H1 (cell line): Measurements from ENCODE around the gene ZNF683. TPM values are rescaled to one million over a fixed set of nuclear protein-coding genes. Genes with fewer than 3 reads are reported as not detected.

ENCODE experiments used
- CTCF ChIA-PET: fragments of 300-600 bp; sonication (Branson Sonifier 250); formaldehyde crosslinking; loops from one replicate; lab custom pipeline; 2021; ENCODE audit not compliant: partially characterized antibody; lab: Charles Lee
- POLR2A ChIA-PET: fragments of 300-600 bp; sonication (Branson Sonifier 250); formaldehyde crosslinking; loops from one replicate; lab custom pipeline; 2021; ENCODE audit warnings: inconsistent platforms; ENCODE audit not compliant: partially characterized antibody; lab: Charles Lee
- DNase-seq, 2 experiments: peaks; one replicate each; pipeline versions ENCODE4 v3.0.0 to v3.0.0-alpha.2; 2010 to 2022; ENCODE audit warnings: low spot score in 2 of 2, low read depth in 1 of 2, mixed read lengths in 1 of 2
- FAIRE-seq: peaks from 2 replicates; lab custom pipeline; 2011; peaks lifted over from hg19 to GRCh38; lab: Jason Lieb, UNC
- H2AFZ ChIP-seq: 2 replicates; pipeline ENCODE4 v1.8.1; 2012; ENCODE audit warnings: low read length, inconsistent platforms
- H2AK5ac ChIP-seq: 2 replicates; pipeline ENCODE4 v1.6.1; 2013; ENCODE audit warnings: low read depth, low read length
- H2BK120ac ChIP-seq: replicated peaks from 2 replicates; pipeline ENCODE3; 2013; ENCODE audit warnings: low read depth, low read length, inconsistent platforms
- H2BK12ac ChIP-seq: 2 replicates; pipeline ENCODE4 v1.6.1; 2013; ENCODE audit warnings: low read depth, low read length
- H2BK15ac ChIP-seq: 2 replicates; pipeline ENCODE4 v1.6.1; 2013; ENCODE audit warnings: low read length
- H2BK20ac ChIP-seq: 2 replicates; pipeline ENCODE4 v1.6.1; 2013; ENCODE audit warnings: low read length
- H2BK5ac ChIP-seq: 2 replicates; pipeline ENCODE4 v1.6.1; 2013; ENCODE audit warnings: low read depth, low read length
- H3K14ac ChIP-seq: 2 replicates; pipeline ENCODE4 v1.6.1; 2013; ENCODE audit warnings: inconsistent platforms; ENCODE audit not compliant: insufficient read length
- H3K18ac ChIP-seq: 2 replicates; pipeline ENCODE4 v1.6.1; 2013; ENCODE audit warnings: low read length; ENCODE audit errors: extremely low read depth
- H3K23ac ChIP-seq: 2 replicates; pipeline ENCODE4 v1.6.1; 2013; ENCODE audit warnings: inconsistent platforms; ENCODE audit not compliant: insufficient read length
- H3K23me2 ChIP-seq: 2 replicates; pipeline ENCODE4 v1.6.1; 2013; ENCODE audit warnings: low read depth, low read length
- H3K27ac ChIP-seq: 2 replicates; pipeline ENCODE4 v1.6.1; 2011; ENCODE audit warnings: low read depth, low read length, inconsistent platforms
- H3K27me3 ChIP-seq, 4 experiments: replicated peaks in 1 of 4; 1 replicate in 1 of 4; 2 replicates in 3 of 4; pipeline versions ENCODE4 v1.6.1 to v1.8.1; 2011 to 2013; ENCODE audit warnings: low read length in 3 of 4, mild to moderate bottlenecking in 3 of 4, inconsistent platforms in 2 of 4, mixed read lengths in 2 of 4, moderate library complexity in 1 of 4; ENCODE audit not compliant: control insufficient read depth in 3 of 4, insufficient read depth in 3 of 4; ENCODE audit errors: extremely low read depth in 1 of 4
- H3K36me3 ChIP-seq, 4 experiments: 2 replicates each; pipeline versions ENCODE4 v1.6.1 to v1.8.1; 2011 to 2013; ENCODE audit warnings: mild to moderate bottlenecking in 4 of 4, low read length in 3 of 4, moderate library complexity in 2 of 4, control low read depth in 1 of 4, inconsistent platforms in 1 of 4; ENCODE audit not compliant: insufficient read depth in 4 of 4, control insufficient read depth in 2 of 4
- H3K4ac ChIP-seq: replicated peaks from 2 replicates; pipeline ENCODE3; 2013; ENCODE audit warnings: low read length, low read depth, mixed read lengths, inconsistent platforms; ENCODE audit not compliant: insufficient read length
- H3K4me1 ChIP-seq, 4 experiments: replicated peaks in 1 of 4; 1 replicate in 1 of 4; 2 replicates in 3 of 4; pipeline versions ENCODE4 v1.6.1 to v1.8.1; 2011 to 2013; ENCODE audit warnings: low read length in 3 of 4, inconsistent platforms in 2 of 4, mixed read lengths in 1 of 4; ENCODE audit not compliant: insufficient read depth in 4 of 4, control insufficient read depth in 3 of 4
- H3K4me2 ChIP-seq, 2 experiments: 2 replicates each; pipeline versions ENCODE4 v1.6.1 to v1.8.1; 2011 to 2013; ENCODE audit warnings: low read depth in 2 of 2, low read length in 2 of 2, control low read depth in 1 of 2, inconsistent platforms in 1 of 2, mild to moderate bottlenecking in 1 of 2; ENCODE audit not compliant: insufficient read depth in 1 of 2
- H3K4me3 ChIP-seq, 4 experiments: fragments of 200-600, 300-600 bp in 1 of 4; sonication (generic), shearing (Covaris generic), sonication (Bioruptor Twin) in 1 of 4; 2 replicates each; pipeline versions ENCODE4 v1.5.1 to v1.8.1; 2011 to 2016; ENCODE audit warnings: low read length in 4 of 4, low read depth in 3 of 4, control low read depth in 2 of 4, inconsistent platforms in 2 of 4, mild to moderate bottlenecking in 2 of 4, mixed read lengths in 1 of 4, moderate library complexity in 1 of 4; ENCODE audit not compliant: insufficient read depth in 2 of 4; ENCODE audit errors: extremely low read depth in 1 of 4
- H3K56ac ChIP-seq: replicated peaks from 2 replicates; pipeline ENCODE3; 2013; ENCODE audit warnings: low read depth, mild to moderate bottlenecking, mixed read lengths, low read length, inconsistent platforms; ENCODE audit not compliant: insufficient read length
- H3K79me1 ChIP-seq: 2 replicates; pipeline ENCODE4 v1.6.1; 2013; ENCODE audit warnings: low read depth, low read length, control low read depth
- H3K79me2 ChIP-seq, 2 experiments: 2 replicates each; pipeline versions ENCODE4 v1.6.1 to v1.8.1; 2012 to 2013; ENCODE audit warnings: low read length in 2 of 2, mild to moderate bottlenecking in 2 of 2, inconsistent platforms in 1 of 2; ENCODE audit not compliant: insufficient read depth in 2 of 2, control insufficient read depth in 1 of 2
- H3K9ac ChIP-seq, 4 experiments: replicated peaks in 1 of 4; 1 replicate in 1 of 4; 2 replicates in 3 of 4; pipeline versions ENCODE4 v1.6.1 to v1.8.1; 2011 to 2013; ENCODE audit warnings: low read depth in 3 of 4, low read length in 3 of 4, control low read depth in 2 of 4, mild to moderate bottlenecking in 2 of 4, moderate library complexity in 2 of 4, inconsistent platforms in 1 of 4; ENCODE audit errors: extremely low read depth in 1 of 4
- H3K9me3 ChIP-seq, 2 experiments: 2 replicates each; pipeline versions ENCODE4 v1.6.1 to v1.8.1; 2012 to 2013; ENCODE audit warnings: mild to moderate bottlenecking in 2 of 2, moderate library complexity in 2 of 2, control low read depth in 1 of 2, inconsistent platforms in 1 of 2, low read depth in 1 of 2, low read length in 1 of 2, mixed read lengths in 1 of 2; ENCODE audit not compliant: insufficient read depth in 2 of 2
- H4K20me1 ChIP-seq, 2 experiments: replicated peaks in 1 of 2; 2 replicates each; pipeline versions ENCODE3 to v1.8.1; 2011 to 2013; ENCODE audit warnings: inconsistent platforms in 2 of 2, low read length in 2 of 2, mild to moderate bottlenecking in 1 of 2; ENCODE audit not compliant: insufficient read depth in 2 of 2, control insufficient read depth in 1 of 2
- H4K5ac ChIP-seq: 2 replicates; pipeline ENCODE4 v1.6.1; 2013; ENCODE audit warnings: low read length, low read depth, mixed read lengths, inconsistent platforms; ENCODE audit not compliant: insufficient read length
- H4K8ac ChIP-seq: 2 replicates; pipeline ENCODE4 v1.8.0; 2013; ENCODE audit warnings: mild to moderate bottlenecking, moderate library complexity, low read length, inconsistent platforms; ENCODE audit not compliant: insufficient read depth; ENCODE audit errors: extremely low read depth
- H4K91ac ChIP-seq: replicated peaks from 2 replicates; pipeline ENCODE3; 2013; ENCODE audit warnings: low read length, mixed read lengths, inconsistent platforms; ENCODE audit not compliant: insufficient read length
- ASH2L ChIP-seq: fragments of 200-600, 300-600 bp; sonication (generic); IDR thresholded peaks from one replicate; pipeline ENCODE4 v1.7.1; 2017; ENCODE audit warnings: low read length
- BACH1 ChIP-seq: IDR thresholded peaks from 2 replicates; pipeline ENCODE4 v1.6.1; 2012; ENCODE audit warnings: low read length, improper control_type of control experiment
- CHD2 ChIP-seq: IDR thresholded peaks from 2 replicates; pipeline ENCODE4 v1.6.1; 2012; ENCODE audit warnings: low read length, improper control_type of control experiment
- CTBP2 ChIP-seq: IDR thresholded peaks from 2 replicates; pipeline ENCODE4 v1.7.0; 2011; ENCODE audit warnings: borderline replicate concordance, mild to moderate bottlenecking, moderate library complexity, mixed read lengths, low read length; ENCODE audit not compliant: insufficient read depth, insufficient read length
- EGR1 ChIP-seq: IDR thresholded peaks from 2 replicates; pipeline ENCODE4 v1.6.1; 2011; ENCODE audit warnings: low read depth, low read length, borderline replicate concordance
- JUN ChIP-seq: IDR thresholded peaks from 2 replicates; pipeline ENCODE4 v1.6.1; 2011; ENCODE audit warnings: low read depth, mild to moderate bottlenecking, improper control_type of control experiment, low read length
- KDM4A ChIP-seq: IDR thresholded peaks from one replicate; pipeline ENCODE4 v1.7.1; 2012; ENCODE audit warnings: low read depth, mild to moderate bottlenecking, moderate library complexity, low read length, inconsistent platforms; ENCODE audit not compliant: severe bottlenecking
- MAX ChIP-seq: IDR thresholded peaks from 2 replicates; pipeline ENCODE4 v1.6.1; 2012; ENCODE audit warnings: inconsistent platforms
- POLR2AphosphoS5 ChIP-seq: IDR thresholded peaks from 2 replicates; pipeline ENCODE4 v1.6.1; 2011; ENCODE audit warnings: low read depth, low read length
- RBBP5 ChIP-seq: IDR thresholded peaks from 2 replicates; pipeline ENCODE4 v1.7.1; 2012; ENCODE audit warnings: low read depth, mild to moderate bottlenecking, inconsistent platforms, low read length, moderate library complexity, borderline replicate concordance
- TBP ChIP-seq: IDR thresholded peaks from 2 replicates; pipeline ENCODE4 v1.6.1; 2011; ENCODE audit warnings: low read depth, low read length, improper control_type of control experiment
- WGBS, 2 experiments: shearing (Covaris generic) in 1 of 2; methylation state at CpG; one replicate each; pipeline versions ENCODE4 v1.1.6 to v1.1.7; 2013 to 2015; ENCODE audit warnings: low lambda C conversion rate in 2 of 2, mixed read lengths in 2 of 2, inconsistent platforms in 1 of 2, low coverage in 1 of 2, missing lambda C conversion rate in 1 of 2; ENCODE audit not compliant: insufficient replicate concordance in 2 of 2, insufficient coverage in 1 of 2, insufficient read length in 1 of 2; ENCODE audit errors: extremely low coverage in 1 of 2, missing lambda C conversion rate in 1 of 2; 5-methylcytosine and 5-hydroxymethylcytosine counted together
- polyA plus RNA-seq, 7 experiments: library from polyadenylated mRNA; depleted of rRNA in 3 of 7; stranded (reverse) in 5 of 7; unstranded in 2 of 7; fragments of >200 nt in 5 of 7; fragments of 200-250 nt in 2 of 7; gene quantifications; 1 replicate in 5 of 7; 2 replicates in 1 of 7; 4 replicates in 1 of 7; pipeline versions ENCODE4 v1.2.1 to v1.2.3, GENCODE V29; 2011 to 2013; ENCODE audit warnings: missing spikeins in 2 of 7, mixed read lengths in 2 of 7
- total RNA-seq: library from RNA; stranded (reverse); fragmentation: NEBNext Ultra II Directional; extraction: Animal tissue kit (Norgen Biotek cat#: 25700); gene quantifications from 2 replicates; pipeline ENCODE4 v1.2.1, GENCODE V29; 2021

The ZNF683 gene
- total and polyA plus RNA-seq, 2 of the 8 experiments (the other 6 are each of a cell fraction or from before 2014, with no cell fraction given): not detected

- CTCF ChIA-PET: interaction anchor here (1.0 to 57.0 kb wide), 5 partner anchors 9 to 43 kb away, joined by 3 to 1530 read pairs (median 3); partner anchors contain the start of genes SH3BGRL3 and UBXN11
- TF ChIP-seq MAX: peak; percentile 99
- no peak for TF ChIP-seq RBBP5
- TF ChIP-seq KDM4A: peak; percentile 64
- TF ChIP-seq POLR2AphosphoS5: peak; percentile 41; the same call in 1 of the 2 replicates
- peak; percentile 24 for TF ChIP-seq TBP
- TF ChIP-seq CHD2: no peak
- TF ChIP-seq CTBP2: no peak
- TF ChIP-seq BACH1: no peak; the same call in 1 of the 2 replicates
- no peak for TF ChIP-seq JUN
- TF ChIP-seq EGR1: 0 out of 2 replicates have a peak, but pooled peaks have one; percentile 4
- no peak for TF ChIP-seq ASH2L
Observed at GRCh38 chr1:26336477-26337205, 35.9 kb downstream of the ZNF683 start.

More at GRCh38 chr1:26336477-26337205, 35.9 kb downstream of the ZNF683 start:
- Histone ChIP-seq H3K79me2 (no peaks in the 10 kb centered on the region), H4K8ac (peak overlapping the region; percentile 95; the same call in 1 of the 2 replicates), H2BK15ac (no peak overlapping the region; the same call in 1 of the 2 replicates), H3K14ac (no peak overlapping the region), H3K4me2 (peak overlapping the region; percentile 92 to 99), H3K23ac (no peak overlapping the region), H2BK12ac (peak overlapping the region; percentile 94), H3K9me3 (no peaks in the 10 kb centered on the region), H3K36me3 (peaks cover 0 to 2% (median under 1%) of the 10 kb centered on the region in 4 experiments; a peak in 3 of 8 replicates), H3K56ac (peak overlapping the region; percentile 49), H3K27me3 (peaks cover 0 to 11% (median 5%) of the 10 kb centered on the region in 4 experiments; a peak in 5 of 7 replicates), H2BK5ac (peak overlapping the region; percentile 83; the same call in 1 of the 2 replicates), H2BK20ac (peak overlapping the region; percentile 23; the same call in 1 of the 2 replicates), H4K20me1 (no peaks in the 10 kb centered on the region), H2BK120ac (no peak overlapping the region), H3K4me1 (peaks cover 3 to 12% (median 6%) of the 10 kb centered on the region in 4 experiments), H3K79me1 (no peaks in the 10 kb centered on the region), H3K18ac (peak overlapping the region; percentile 97), H2AFZ (peak overlapping the region; percentile 6; the same call in 1 of the 2 replicates), H3K4ac (peak overlapping the region; percentile 82), H3K23me2 (peaks cover 8% of the 10 kb centered on the region; the same call in 1 of the 2 replicates), H2AK5ac (peak overlapping the region; percentile 97), H3K9ac (peak overlapping the region in 3 of 4 experiments; percentile 13 to 65 (median 20); a peak in 2 of 7 replicates), H3K4me3 (peak overlapping the region; percentile 55 to 86 (median 68)), H4K91ac (peak overlapping the region; percentile 82), H4K5ac (peak overlapping the region; percentile 91), H3K27ac (0 out of 2 replicates have a peak overlapping the region, but pooled peaks have one; percentile 39)
- WGBS, 2 experiments: 16% methylated on average over 41 of the region's 52 CpGs; no CpG with 5 or more reads in 1 of the 2 experiments
- POLR2A ChIA-PET: interaction anchor here (0.6 to 6.1 kb wide), 11 partner anchors 12 to 148 kb away, joined by 3 to 44 read pairs (median 14); partner anchors contain the start of genes CD52, CRYBG2 and LIN28A
- FAIRE-seq (no peak), DNase-seq (peak; percentile 67 to 97)
